Activated CD4-positive, alpha-beta T cell treated with anti-CD3 and anti-CD28 coated beads for 36 hours (primary cell): ENCODE data around the gene SESN1. TPM values are rescaled to one million over a fixed set of nuclear protein-coding genes. Genes with fewer than 3 reads are reported as not detected.
"Not testable (repeated sequence)": the region's sequence is repeated elsewhere in the genome, so short reads cannot be mapped to it uniquely, and the experiment has no call there.

ENCODE experiments used
- ATAC-seq: fragments of 200-7000 bp; cut with Tn5 transposase; one replicate; pipeline ENCODE4 v1.10.0; 2021; ENCODE audit warnings: mild to moderate bottlenecking, moderate library complexity
- CTCF ChIA-PET: fragments of 350-600 bp; sonication (Branson Sonifier 250); formaldehyde crosslinking; loops from one replicate; lab custom pipeline; 2021; ENCODE audit warnings: antibody characterized with exemption; lab: Charles Lee
- POLR2A ChIA-PET: fragments of 350-600 bp; sonication (Branson Sonifier 250); formaldehyde crosslinking; loops from one replicate; lab custom pipeline; 2021; ENCODE audit warnings: antibody characterized with exemption, inconsistent platforms; lab: Charles Lee
- DNase-seq: peaks from one replicate; pipeline ENCODE4 v3.0.0-alpha.2; 2020
- H3K27ac Mint-ChIP-seq: one replicate; pipeline ENCODE4 v1.8.0; 2021; ENCODE audit warnings: mixed read lengths
- H3K27me3 Mint-ChIP-seq: one replicate; pipeline ENCODE4 v1.8.0; 2021; ENCODE audit warnings: mixed read lengths
- H3K36me3 Mint-ChIP-seq: one replicate; pipeline ENCODE4 v1.8.0; 2021; ENCODE audit warnings: low read depth, mixed read lengths
- H3K4me1 Mint-ChIP-seq: one replicate; pipeline ENCODE4 v1.8.0; 2021; ENCODE audit warnings: mixed read lengths
- H3K4me3 Mint-ChIP-seq: one replicate; pipeline ENCODE4 v1.8.0; 2021; ENCODE audit warnings: mild to moderate bottlenecking, moderate library complexity, mixed read lengths
- H3K9me3 Mint-ChIP-seq: one replicate; pipeline ENCODE4 v1.8.0; 2021; ENCODE audit warnings: low read depth, mixed read lengths
- intact Hi-C, 2 experiments: fragments of 100-400 bp; cut with DNase I in 1 of 2; cut with micrococcal nuclease in 1 of 2; formaldehyde crosslinking; loops; one replicate each; pipeline versions ENCODE4 v1.14.2 to v1.15.1; 2022 to 2024; cut with DNase I, micrococcal nuclease
- total RNA-seq, 2 experiments: library from RNA; stranded (reverse); gene quantifications; one replicate each; pipeline ENCODE4 v1.2.3, GENCODE V29; 2021

Gene SESN1
- total RNA-seq, 2 experiments from 2014 or later: 9.7 to 10.0 TPM

DNA sequence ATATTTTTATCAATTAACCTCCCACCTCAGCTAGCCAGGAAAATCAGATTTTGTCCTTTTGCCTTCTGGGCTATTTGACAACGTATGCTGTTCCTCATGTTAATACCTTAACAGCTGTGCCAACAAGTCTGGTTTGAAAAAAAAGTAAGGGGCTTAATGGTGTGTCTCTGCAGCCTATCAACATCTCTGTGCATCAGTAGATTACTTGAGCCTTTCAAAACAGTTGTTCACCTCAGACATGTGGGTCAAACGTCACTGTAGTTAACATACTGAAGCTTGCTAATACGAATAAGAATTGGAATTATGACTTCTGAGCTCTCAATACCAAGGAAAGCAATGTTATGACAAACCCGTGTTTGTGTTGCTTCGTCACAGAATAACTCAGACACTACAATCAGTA is 23.7 kb upstream of the SESN1 start:
- H3K4me1 Mint-ChIP-seq: peaks cover 17% of the 10 kb centered on the region
- ATAC-seq: no peak
- no peaks in the 10 kb centered on the region for H3K9me3 Mint-ChIP-seq
- DNase-seq: no peak
- H3K27ac Mint-ChIP-seq: no peak overlapping the region
- intact Hi-C loops: no loop called here
- ChIA-PET CTCF (no interaction called here), POLR2A (no interaction called here)
- H3K36me3 Mint-ChIP-seq: no peaks in the 10 kb centered on the region
- H3K4me3 Mint-ChIP-seq: no peak overlapping the region
- no peaks in the 10 kb centered on the region for H3K27me3 Mint-ChIP-seq

GRCh38 chr6:109117346-109118035 is 22.8 kb upstream of the SESN1 start:
- H3K36me3 Mint-ChIP-seq: no peaks in the 10 kb centered on the region
- DNase-seq (no peak), ATAC-seq (no peak)
- CTCF ChIA-PET: no interaction called here
- H3K9me3 Mint-ChIP-seq: no peaks in the 10 kb centered on the region
- intact Hi-C loops: no loop called here
- H3K4me3 Mint-ChIP-seq: no peak overlapping the region
- H3K27me3 Mint-ChIP-seq: no peaks in the 10 kb centered on the region
- peaks cover 22% of the 10 kb centered on the region for H3K4me1 Mint-ChIP-seq
- H3K27ac Mint-ChIP-seq: no peak overlapping the region
- POLR2A ChIA-PET: no interaction called here

DNA sequence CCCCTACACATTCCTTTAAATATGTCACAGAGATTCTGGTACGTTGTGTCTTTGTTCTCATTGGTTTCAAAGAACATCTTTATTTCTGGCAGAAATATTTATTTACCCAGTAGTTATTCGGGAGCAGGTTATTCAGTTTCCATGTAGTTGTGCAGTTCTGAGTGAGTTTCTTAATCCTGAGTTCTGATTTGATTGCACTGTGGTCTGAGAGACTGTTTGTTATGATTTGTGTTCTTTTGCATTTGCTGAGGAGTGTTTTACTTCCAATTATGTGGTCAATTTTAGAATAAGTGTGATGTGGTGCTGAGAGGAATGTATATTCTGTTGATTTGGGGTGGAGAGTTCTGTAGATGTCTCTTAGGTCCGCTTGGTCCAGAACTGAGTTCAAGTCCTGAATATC is 18.0 kb upstream of the SESN1 start:
- H3K27ac Mint-ChIP-seq, POLR2A ChIA-PET, ATAC-seq, intact Hi-C loops, H3K27me3 Mint-ChIP-seq, CTCF ChIA-PET, DNase-seq, H3K4me1 Mint-ChIP-seq, H3K9me3 Mint-ChIP-seq, H3K4me3 Mint-ChIP-seq: not testable (repeated sequence)
- H3K36me3 Mint-ChIP-seq: peaks cover 17% of the 10 kb centered on the region

- intact Hi-C loops, H3K4me3 Mint-ChIP-seq, H3K27ac Mint-ChIP-seq, H3K27me3 Mint-ChIP-seq, POLR2A ChIA-PET, DNase-seq, H3K4me1 Mint-ChIP-seq, ATAC-seq, H3K9me3 Mint-ChIP-seq, CTCF ChIA-PET: not testable (repeated sequence)
- peaks cover 17% of the 10 kb centered on the region for H3K36me3 Mint-ChIP-seq
Measured at GRCh38 chr6:109109663-109110062, 15.0 kb upstream of the SESN1 start.

DNA sequence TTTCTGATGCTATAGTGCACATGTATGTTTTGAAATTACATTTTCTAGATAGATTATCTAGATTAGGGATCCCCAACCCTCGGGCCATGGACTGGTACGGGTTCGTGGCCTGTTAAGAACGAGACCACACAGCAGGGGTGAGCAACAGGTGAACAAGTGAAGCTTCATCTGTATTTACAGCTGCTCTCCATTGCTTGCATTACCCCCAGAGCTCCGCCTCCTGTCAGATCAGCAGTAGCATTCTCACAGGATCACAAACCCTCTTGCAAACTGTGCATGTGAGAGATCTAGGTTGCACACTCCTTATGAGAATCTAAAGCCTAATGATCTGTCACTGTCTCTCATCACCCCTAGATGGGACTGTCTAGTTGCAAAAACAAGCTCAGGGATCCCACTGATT is 11.0 kb upstream of the SESN1 start:
- CTCF ChIA-PET: interaction anchor here (0.6 kb wide), 1 partner anchor 81 kb away, joined by 3 read pairs; no protein-coding TSS in a partner anchor
- no peak overlapping the region for H3K4me3 Mint-ChIP-seq
- POLR2A ChIA-PET: no interaction called here
- H3K27me3 Mint-ChIP-seq: no peaks in the 10 kb centered on the region
- H3K4me1 Mint-ChIP-seq: peaks cover 2% of the 10 kb centered on the region
- no peak for DNase-seq
- H3K36me3 Mint-ChIP-seq: peaks cover 11% of the 10 kb centered on the region
- H3K27ac Mint-ChIP-seq: no peak overlapping the region
- H3K9me3 Mint-ChIP-seq: no peaks in the 10 kb centered on the region
- intact Hi-C loops: no loop called here
- no peak for ATAC-seq

- Mint-ChIP-seq H3K4me1 (peaks cover 2% of the 10 kb centered on the region), H3K36me3 (peaks cover 5% of the 10 kb centered on the region), H3K27me3 (no peaks in the 10 kb centered on the region), H3K4me3 (no peak overlapping the region), H3K27ac (no peak overlapping the region), H3K9me3 (no peaks in the 10 kb centered on the region)
- intact Hi-C loops: no loop called here
- ChIA-PET CTCF (interaction anchor here (0.7 kb wide), 1 partner anchor 492 kb away, joined by 3 read pairs; no protein-coding TSS in a partner anchor), POLR2A (interaction anchor here (1.0 kb wide), 1 partner anchor 280 kb away, joined by 4 read pairs; no protein-coding TSS in a partner anchor)
- no peak for DNase-seq
- ATAC-seq: no peak
Measured at GRCh38 chr6:109104512-109104911, 9.9 kb upstream of the SESN1 start.

DNA sequence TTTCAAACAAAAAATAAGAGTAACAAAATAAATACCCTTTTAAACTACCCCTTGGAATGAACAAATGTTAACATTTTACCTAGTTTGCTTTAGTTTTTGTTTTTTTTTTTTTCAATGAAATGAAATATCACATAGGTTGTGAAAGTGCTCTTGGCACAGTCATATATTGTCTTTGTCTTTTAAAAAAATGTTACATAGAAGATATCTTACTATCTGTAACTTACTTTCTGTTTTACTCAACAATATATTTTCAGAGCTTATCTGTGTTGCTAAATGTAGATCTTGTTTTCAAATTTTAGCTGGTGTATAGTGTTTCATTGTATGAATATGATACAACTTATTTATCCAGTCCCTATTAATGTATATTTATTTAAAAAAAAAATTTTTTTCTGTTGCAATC is 9.3 kb upstream of the SESN1 start:
- ChIA-PET CTCF (no interaction called here), POLR2A (interaction anchor here (1.0 kb wide), 1 partner anchor 280 kb away, joined by 4 read pairs; no protein-coding TSS in a partner anchor)
- Mint-ChIP-seq H3K36me3 (peaks cover 8% of the 10 kb centered on the region), H3K4me1 (peaks cover 2% of the 10 kb centered on the region), H3K27ac (no peak overlapping the region), H3K27me3 (no peaks in the 10 kb centered on the region), H3K9me3 (no peaks in the 10 kb centered on the region), H3K4me3 (no peak overlapping the region)
- ATAC-seq (peak; percentile 30), DNase-seq (no peak)
- intact Hi-C loops: no loop called here

GRCh38 chr6:109102762-109103161 is 8.1 kb upstream of the SESN1 start:
- ChIA-PET CTCF (no interaction called here), POLR2A (no interaction called here)
- DNase-seq (no peak), ATAC-seq (no peak)
- Mint-ChIP-seq H3K4me1 (peaks cover 2% of the 10 kb centered on the region), H3K27me3 (no peaks in the 10 kb centered on the region), H3K9me3 (no peaks in the 10 kb centered on the region), H3K36me3 (peaks cover 11% of the 10 kb centered on the region), H3K27ac (no peak overlapping the region), H3K4me3 (no peak overlapping the region)
- intact Hi-C loops: no loop called here

GRCh38 chr6:109097661-109098060 is 3.0 kb upstream of the SESN1 start:
- CTCF ChIA-PET: no interaction called here
- Mint-ChIP-seq H3K9me3 (no peaks in the 10 kb centered on the region), H3K27ac (no peak overlapping the region), H3K36me3 (peaks cover 12% of the 10 kb centered on the region), H3K27me3 (no peaks in the 10 kb centered on the region), H3K4me1 (peaks cover 26% of the 10 kb centered on the region), H3K4me3 (no peak overlapping the region)
- intact Hi-C loops: no loop called here
- POLR2A ChIA-PET: no interaction called here
- ATAC-seq: no peak
- no peak for DNase-seq

DNA sequence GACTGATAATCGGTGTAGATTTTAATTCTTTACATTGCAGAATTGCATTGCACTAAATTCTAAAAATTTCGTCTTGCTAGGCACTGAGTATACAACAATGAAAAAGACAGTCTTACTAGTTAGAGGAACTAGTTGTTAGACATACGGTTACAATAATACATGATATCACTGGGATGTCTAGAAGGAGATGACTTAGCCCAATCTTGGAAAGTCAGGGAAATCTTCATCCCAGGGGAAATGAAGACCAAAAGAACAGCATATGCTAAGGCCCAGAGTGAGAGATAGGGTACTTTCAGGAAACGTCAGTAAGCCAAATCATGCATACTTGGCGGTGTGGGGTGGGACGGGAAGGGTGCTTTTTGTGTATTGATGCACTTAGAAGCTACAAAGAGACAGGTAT is 1.6 kb upstream of the SESN1 start:
- no peaks in the 10 kb centered on the region for H3K9me3 Mint-ChIP-seq
- peaks cover 11% of the 10 kb centered on the region for H3K36me3 Mint-ChIP-seq
- peak overlapping the region; percentile 91 for H3K4me3 Mint-ChIP-seq
- no peaks in the 10 kb centered on the region for H3K27me3 Mint-ChIP-seq
- H3K27ac Mint-ChIP-seq: peak overlapping the region; percentile 73
- DNase-seq (no peak), ATAC-seq (no peak)
- intact Hi-C loops: no loop called here
- CTCF ChIA-PET: interaction anchor here (1.5 kb wide), 1 partner anchor 287 kb away, joined by 5 read pairs; no protein-coding TSS in a partner anchor
- POLR2A ChIA-PET: interaction anchor here (0.6 kb wide), 1 partner anchor 461 kb away, joined by 3 read pairs; no protein-coding TSS in a partner anchor
- peaks cover 41% of the 10 kb centered on the region for H3K4me1 Mint-ChIP-seq

GRCh38 chr6:109095835-109096084 is 1.1 kb upstream of the SESN1 start:
- intact Hi-C loops: loop anchor here (1.0 to 2.0 kb wide), 13 partner anchors 87 to 1137 kb away; partner anchors contain the start of genes CD164 (in 2 of the 2), SNX3 (in 2 of the 2), AK9 (in 1 of the 2) and CDC40 (in 1 of the 2)
- H3K27ac Mint-ChIP-seq: peak overlapping the region; percentile 99
- H3K27me3 Mint-ChIP-seq: no peaks in the 10 kb centered on the region
- DNase-seq: no peak
- H3K9me3 Mint-ChIP-seq: no peaks in the 10 kb centered on the region
- POLR2A ChIA-PET: interaction anchor here (1.3 kb wide), 1 partner anchor 537 kb away, joined by 5 read pairs; no protein-coding TSS in a partner anchor
- H3K36me3 Mint-ChIP-seq: peaks cover 11% of the 10 kb centered on the region
- H3K4me3 Mint-ChIP-seq: peak overlapping the region; percentile 91
- CTCF ChIA-PET: interaction anchor here (0.7 to 2.0 kb wide), 2 partner anchors 23 to 308 kb away, joined by 3 to 12 read pairs; no protein-coding TSS in a partner anchor
- peaks cover 42% of the 10 kb centered on the region for H3K4me1 Mint-ChIP-seq
- no peak for ATAC-seq
